ENCODE results near the gene SLC1A6.

- no peak for TF ChIP-seq SP1 (IDR thresholded peaks at IDR 0.05)
- no peak for TF ChIP-seq EGR1 (IDR thresholded peaks at IDR 0.05; ENCODE audit: low read depth in 2 of 2)
- no peak for TF ChIP-seq MAX (IDR thresholded peaks at IDR 0.05)
- no peak for TF ChIP-seq CTCF (IDR thresholded peaks at IDR 0.05; ENCODE audit: low read depth, low read length, missing input control)
- TF ChIP-seq RAD21 (IDR thresholded peaks at IDR 0.05) = no peak
- no peak for TF ChIP-seq ZBTB33 (IDR thresholded peaks at IDR 0.05)
- TF ChIP-seq REST (IDR thresholded peaks at IDR 0.05) = no peak
- TF ChIP-seq ATF3 (IDR thresholded peaks at IDR 0.05) = no peak
- TF ChIP-seq RXRA (IDR thresholded peaks at IDR 0.05) = no peak
These were observed 29.8 kb downstream of the SLC1A6 start for GRCh38 chr19:14949876-14950275.
